ENCODE measurements around the gene NAA35. TPM values are rescaled to one million over a fixed set of nuclear protein-coding genes. Genes with fewer than 3 reads are reported as not detected.

Gene NAA35
- total and polyA plus RNA-seq, 2 experiments from 2014 or later = 29.2 to 31.6 TPM

DNA sequence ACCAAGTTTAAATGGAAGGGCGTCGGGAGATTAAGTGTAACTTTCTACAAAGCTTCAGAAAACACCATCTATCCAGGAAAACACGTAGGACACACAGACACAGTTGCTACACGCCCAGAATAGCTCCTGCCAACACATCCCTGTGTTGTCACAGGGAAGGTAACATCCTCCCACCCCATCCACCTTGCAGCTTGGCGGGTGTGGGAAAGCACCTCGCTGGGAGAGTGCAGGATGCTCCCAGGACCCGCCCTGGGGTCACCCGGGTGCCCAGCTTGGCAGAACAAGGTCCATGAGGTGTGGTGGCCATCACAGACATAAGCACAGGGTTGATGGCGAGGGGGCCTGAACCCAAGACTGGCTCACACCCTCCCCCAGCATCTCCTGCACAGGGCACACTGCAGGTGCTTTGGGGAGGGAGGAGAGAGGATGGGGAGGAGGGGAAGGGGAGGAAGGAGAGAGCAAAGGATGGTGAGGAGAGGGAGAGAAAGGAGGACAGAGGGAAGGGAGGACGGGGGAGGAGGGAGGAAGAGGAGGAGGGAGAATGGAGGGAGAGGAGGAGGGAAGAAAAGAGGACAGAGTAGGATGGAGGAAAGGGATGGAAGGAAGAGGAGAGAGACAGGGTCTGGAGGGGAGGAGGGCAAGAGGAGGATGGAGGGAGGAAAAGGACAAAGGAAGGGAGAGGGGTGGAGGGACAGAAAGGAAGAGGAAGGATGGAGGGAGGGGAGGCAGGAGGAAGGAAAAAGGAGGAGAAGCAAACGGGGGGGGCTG lies 121.2 kb downstream of the NAA35 start:
- no peaks in the 10 kb centered on the region for H3K27me3 Mint-ChIP-seq (ENCODE audit: insufficient read depth, low read depth, poor library complexity)

More for the DNA sequence above, 121.2 kb downstream of the NAA35 start:
- Histone ChIP-seq H3K4me3 (no peak overlapping the region), H4K20me1 (replicated peaks; ENCODE audit: insufficient read depth) (peaks cover 9% of the 10 kb centered on the region), H3K79me2 (replicated peaks; ENCODE audit: insufficient read depth) (peaks cover 24% of the 10 kb centered on the region), H2AFZ (no peak overlapping the region), H3F3A (replicated peaks; ENCODE audit: low read depth) (no peaks in the 10 kb centered on the region), H3K4me2 (no peak overlapping the region), H3K4me1 (ENCODE audit: insufficient read depth) (peaks cover 21% of the 10 kb centered on the region), H3K9me2 (ENCODE audit: insufficient read depth) (no peaks in the 10 kb centered on the region), H3K36me3 (ENCODE audit: insufficient read depth) (no peaks in the 10 kb centered on the region), H3K27ac (ENCODE audit: low read depth) (no peak overlapping the region), H3K27me3 (ENCODE audit: insufficient read depth) (no peaks in the 10 kb centered on the region)
- no peak overlapping the region for H3K4me3 Mint-ChIP-seq
- ATAC-seq (no peak), DNase-seq (ENCODE audit: low spot score) (no peak)
- no peaks in the 10 kb centered on the region; the same call in 2 of the 3 replicates for H3K9me3 Mint-ChIP-seq
- H3K36me3 Mint-ChIP-seq (ENCODE audit: low read depth) = peaks cover 19% of the 10 kb centered on the region; the same call in 2 of the 3 replicates
- H3K4me1 Mint-ChIP-seq = peaks cover 32% of the 10 kb centered on the region
- TF ChIP-seq ZNF331 (CRISPR knock-in tag; IDR thresholded peaks at IDR 0.05; ENCODE audit: low read depth) = no peak
- TF ChIP-seq NANOG (IDR thresholded peaks at IDR 0.05; ENCODE audit: borderline replicate concordance) = no peak
- no peak for TF ChIP-seq POLR2AphosphoS5 (IDR thresholded peaks at IDR 0.05; ENCODE audit: low read depth)
- TF ChIP-seq EZH2phosphoT487 (IDR thresholded peaks at IDR 0.05; ENCODE audit: unreplicated experiment) = no peak
- TF ChIP-seq, protein P1, sequence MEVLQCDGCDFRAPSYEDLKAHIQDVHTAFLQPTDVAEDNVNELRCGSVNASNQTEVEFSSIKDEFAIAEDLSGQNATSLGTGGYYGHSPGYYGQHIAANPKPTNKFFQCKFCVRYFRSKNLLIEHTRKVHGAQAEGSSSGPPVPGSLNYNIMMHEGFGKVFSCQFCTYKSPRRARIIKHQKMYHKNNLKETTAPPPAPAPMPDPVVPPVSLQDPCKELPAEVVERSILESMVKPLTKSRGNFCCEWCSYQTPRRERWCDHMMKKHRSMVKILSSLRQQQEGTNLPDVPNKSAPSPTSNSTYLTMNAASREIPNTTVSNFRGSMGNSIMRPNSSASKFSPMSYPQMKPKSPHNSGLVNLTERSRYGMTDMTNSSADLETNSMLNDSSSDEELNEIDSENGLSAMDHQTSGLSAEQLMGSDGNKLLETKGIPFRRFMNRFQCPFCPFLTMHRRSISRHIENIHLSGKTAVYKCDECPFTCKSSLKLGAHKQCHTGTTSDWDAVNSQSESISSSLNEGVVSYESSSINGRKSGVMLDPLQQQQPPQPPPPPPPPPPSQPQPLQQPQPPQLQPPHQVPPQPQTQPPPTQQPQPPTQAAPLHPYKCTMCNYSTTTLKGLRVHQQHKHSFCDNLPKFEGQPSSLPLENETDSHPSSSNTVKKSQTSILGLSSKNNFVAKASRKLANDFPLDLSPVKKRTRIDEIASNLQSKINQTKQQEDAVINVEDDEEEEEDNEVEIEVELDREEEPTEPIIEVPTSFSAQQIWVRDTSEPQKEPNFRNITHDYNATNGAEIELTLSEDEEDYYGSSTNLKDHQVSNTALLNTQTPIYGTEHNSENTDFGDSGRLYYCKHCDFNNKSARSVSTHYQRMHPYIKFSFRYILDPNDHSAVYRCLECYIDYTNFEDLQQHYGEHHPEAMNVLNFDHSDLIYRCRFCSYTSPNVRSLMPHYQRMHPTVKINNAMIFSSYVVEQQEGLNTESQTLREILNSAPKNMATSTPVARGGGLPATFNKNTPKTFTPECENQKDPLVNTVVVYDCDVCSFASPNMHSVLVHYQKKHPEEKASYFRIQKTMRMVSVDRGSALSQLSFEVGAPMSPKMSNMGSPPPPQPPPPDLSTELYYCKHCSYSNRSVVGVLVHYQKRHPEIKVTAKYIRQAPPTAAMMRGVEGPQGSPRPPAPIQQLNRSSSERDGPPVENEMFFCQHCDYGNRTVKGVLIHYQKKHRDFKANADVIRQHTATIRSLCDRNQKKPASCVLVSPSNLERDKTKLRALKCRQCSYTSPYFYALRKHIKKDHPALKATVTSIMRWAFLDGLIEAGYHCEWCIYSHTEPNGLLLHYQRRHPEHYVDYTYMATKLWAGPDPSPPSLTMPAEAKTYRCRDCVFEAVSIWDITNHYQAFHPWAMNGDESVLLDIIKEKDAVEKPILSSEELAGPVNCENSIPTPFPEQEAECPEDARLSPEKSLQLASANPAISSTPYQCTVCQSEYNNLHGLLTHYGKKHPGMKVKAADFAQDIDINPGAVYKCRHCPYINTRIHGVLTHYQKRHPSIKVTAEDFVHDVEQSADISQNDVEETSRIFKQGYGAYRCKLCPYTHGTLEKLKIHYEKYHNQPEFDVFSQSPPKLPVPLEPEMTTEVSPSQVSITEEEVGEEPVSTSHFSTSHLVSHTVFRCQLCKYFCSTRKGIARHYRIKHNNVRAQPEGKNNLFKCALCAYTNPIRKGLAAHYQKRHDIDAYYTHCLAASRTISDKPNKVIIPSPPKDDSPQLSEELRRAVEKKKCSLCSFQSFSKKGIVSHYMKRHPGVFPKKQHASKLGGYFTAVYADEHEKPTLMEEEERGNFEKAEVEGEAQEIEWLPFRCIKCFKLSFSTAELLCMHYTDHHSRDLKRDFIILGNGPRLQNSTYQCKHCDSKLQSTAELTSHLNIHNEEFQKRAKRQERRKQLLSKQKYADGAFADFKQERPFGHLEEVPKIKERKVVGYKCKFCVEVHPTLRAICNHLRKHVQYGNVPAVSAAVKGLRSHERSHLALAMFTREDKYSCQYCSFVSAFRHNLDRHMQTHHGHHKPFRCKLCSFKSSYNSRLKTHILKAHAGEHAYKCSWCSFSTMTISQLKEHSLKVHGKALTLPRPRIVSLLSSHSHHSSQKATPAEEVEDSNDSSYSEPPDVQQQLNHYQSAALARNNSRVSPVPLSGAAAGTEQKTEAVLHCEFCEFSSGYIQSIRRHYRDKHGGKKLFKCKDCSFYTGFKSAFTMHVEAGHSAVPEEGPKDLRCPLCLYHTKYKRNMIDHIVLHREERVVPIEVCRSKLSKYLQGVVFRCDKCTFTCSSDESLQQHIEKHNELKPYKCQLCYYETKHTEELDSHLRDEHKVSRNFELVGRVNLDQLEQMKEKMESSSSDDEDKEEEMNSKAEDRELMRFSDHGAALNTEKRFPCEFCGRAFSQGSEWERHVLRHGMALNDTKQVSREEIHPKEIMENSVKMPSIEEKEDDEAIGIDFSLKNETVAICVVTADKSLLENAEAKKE (CRISPR knock-in tag; IDR thresholded peaks at IDR 0.05) = no peak
- no peak for TF ChIP-seq EZH2 (IDR thresholded peaks at IDR 0.05; ENCODE audit: low read depth, unreplicated experiment)
- no peak for TF ChIP-seq JUNB (IDR thresholded peaks at IDR 0.05; ENCODE audit: unreplicated experiment)
- TF ChIP-seq ZNF114 (CRISPR knock-in tag; IDR thresholded peaks at IDR 0.05) = no peak
- TF ChIP-seq CREB1 (CRISPR knock-in tag; IDR thresholded peaks at IDR 0.05; ENCODE audit: low read depth) = no peak
- no peak for TF ChIP-seq ETS1 (IDR thresholded peaks at IDR 0.05)
- no peak for TF ChIP-seq CTCF (conservative IDR thresholded peaks at IDR 0.05; ENCODE audit: low read depth in 2 of 2)
- TF ChIP-seq, protein P2, sequence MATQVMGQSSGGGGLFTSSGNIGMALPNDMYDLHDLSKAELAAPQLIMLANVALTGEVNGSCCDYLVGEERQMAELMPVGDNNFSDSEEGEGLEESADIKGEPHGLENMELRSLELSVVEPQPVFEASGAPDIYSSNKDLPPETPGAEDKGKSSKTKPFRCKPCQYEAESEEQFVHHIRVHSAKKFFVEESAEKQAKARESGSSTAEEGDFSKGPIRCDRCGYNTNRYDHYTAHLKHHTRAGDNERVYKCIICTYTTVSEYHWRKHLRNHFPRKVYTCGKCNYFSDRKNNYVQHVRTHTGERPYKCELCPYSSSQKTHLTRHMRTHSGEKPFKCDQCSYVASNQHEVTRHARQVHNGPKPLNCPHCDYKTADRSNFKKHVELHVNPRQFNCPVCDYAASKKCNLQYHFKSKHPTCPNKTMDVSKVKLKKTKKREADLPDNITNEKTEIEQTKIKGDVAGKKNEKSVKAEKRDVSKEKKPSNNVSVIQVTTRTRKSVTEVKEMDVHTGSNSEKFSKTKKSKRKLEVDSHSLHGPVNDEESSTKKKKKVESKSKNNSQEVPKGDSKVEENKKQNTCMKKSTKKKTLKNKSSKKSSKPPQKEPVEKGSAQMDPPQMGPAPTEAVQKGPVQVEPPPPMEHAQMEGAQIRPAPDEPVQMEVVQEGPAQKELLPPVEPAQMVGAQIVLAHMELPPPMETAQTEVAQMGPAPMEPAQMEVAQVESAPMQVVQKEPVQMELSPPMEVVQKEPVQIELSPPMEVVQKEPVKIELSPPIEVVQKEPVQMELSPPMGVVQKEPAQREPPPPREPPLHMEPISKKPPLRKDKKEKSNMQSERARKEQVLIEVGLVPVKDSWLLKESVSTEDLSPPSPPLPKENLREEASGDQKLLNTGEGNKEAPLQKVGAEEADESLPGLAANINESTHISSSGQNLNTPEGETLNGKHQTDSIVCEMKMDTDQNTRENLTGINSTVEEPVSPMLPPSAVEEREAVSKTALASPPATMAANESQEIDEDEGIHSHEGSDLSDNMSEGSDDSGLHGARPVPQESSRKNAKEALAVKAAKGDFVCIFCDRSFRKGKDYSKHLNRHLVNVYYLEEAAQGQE (IDR thresholded peaks at IDR 0.05; ENCODE audit: unreplicated experiment) = no peak
- H3K27ac Mint-ChIP-seq = no peak overlapping the region

Data from GM23338 (cell line).